Loucy (cell line): Measurements from ENCODE around the gene PRR18.

Source experiments
- H2AFZ ChIP-seq: fragments of 200-600 bp; sonication (generic); 2 replicates; pipeline ENCODE4 v1.6.0; 2016; ENCODE audit warnings: antibody characterized with exemption, mild to moderate bottlenecking, low read length, moderate library complexity
- H3F3A ChIP-seq: fragments of 200-600 bp; 2 replicates; pipeline ENCODE4 v1.6.0; 2016; ENCODE audit warnings: antibody characterized with exemption, low read depth, mild to moderate bottlenecking
- H3K27me3 ChIP-seq: fragments of 200-600 bp; sonication (generic); 2 replicates; pipeline ENCODE4 v1.6.1; 2014; ENCODE audit warnings: low read length, mild to moderate bottlenecking; ENCODE audit not compliant: insufficient read depth, poor library complexity, severe bottlenecking
- H3K36me3 ChIP-seq: fragments of 200-600 bp; sonication (generic); 2 replicates; pipeline ENCODE4 v1.6.1; 2016; ENCODE audit warnings: low read length; ENCODE audit not compliant: insufficient read depth
- H3K4me1 ChIP-seq: fragments of 200-600 bp; sonication (generic); 2 replicates; pipeline ENCODE4 v1.5.1; 2014; ENCODE audit warnings: low read length, mild to moderate bottlenecking; ENCODE audit not compliant: insufficient read depth, poor library complexity, severe bottlenecking
- H3K4me2 ChIP-seq: fragments of 200-600 bp; sonication (generic); 2 replicates; pipeline ENCODE4 v1.6.0; 2014; ENCODE audit warnings: antibody characterized with exemption, low read length, low read depth, mild to moderate bottlenecking; ENCODE audit not compliant: poor library complexity, severe bottlenecking
- H3K4me3 ChIP-seq: fragments of 200-600 bp; sonication (generic); 2 replicates; pipeline ENCODE4 v1.5.1; 2014; ENCODE audit warnings: low read length, mild to moderate bottlenecking, mixed read lengths; ENCODE audit not compliant: poor library complexity, severe bottlenecking
- H3K79me2 ChIP-seq: fragments of 200-600 bp; sonication (generic); 2 replicates; pipeline ENCODE4 v1.6.1; 2014; ENCODE audit warnings: low read length; ENCODE audit not compliant: insufficient read depth
- H3K9ac ChIP-seq: fragments of 200-600 bp; sonication (generic); 2 replicates; pipeline ENCODE4 v1.6.0; 2014; ENCODE audit warnings: mild to moderate bottlenecking, low read depth, low read length, moderate library complexity; ENCODE audit not compliant: poor library complexity, severe bottlenecking
- H3K9me2 ChIP-seq: fragments of 200-600 bp; sonication (generic); replicated peaks from 2 replicates; pipeline ENCODE4 v1.6.1; 2016; ENCODE audit warnings: low read depth, low read length, mixed read lengths
- H3K9me3 ChIP-seq: fragments of 200-600 bp; sonication (generic); 2 replicates; pipeline ENCODE4 v1.6.1; 2014; ENCODE audit warnings: mild to moderate bottlenecking, antibody characterized with exemption, low read length, low read depth; ENCODE audit not compliant: insufficient read depth
- H4K20me1 ChIP-seq: fragments of 200-600 bp; sonication (generic); 2 replicates; pipeline ENCODE4 v1.6.0; 2014; ENCODE audit warnings: antibody characterized with exemption, low read length, mild to moderate bottlenecking; ENCODE audit not compliant: insufficient read depth, poor library complexity, severe bottlenecking
- EZH2phosphoT487 ChIP-seq: fragments of 200-600 bp; IDR thresholded peaks from 2 replicates; pipeline ENCODE4 v1.6.1; 2018; ENCODE audit warnings: antibody characterized with exemption, mild to moderate bottlenecking, moderate library complexity, borderline replicate concordance
- TF ChIP-seq, protein P1 (sequence below): fragments of 200-600 bp; sonication (generic); conservative IDR thresholded peaks from 2 replicates; pipeline ENCODE4 v1.5.1; 2014; ENCODE audit warnings: mild to moderate bottlenecking, antibody characterized with exemption, low read length

PRR18 gene, protein sequence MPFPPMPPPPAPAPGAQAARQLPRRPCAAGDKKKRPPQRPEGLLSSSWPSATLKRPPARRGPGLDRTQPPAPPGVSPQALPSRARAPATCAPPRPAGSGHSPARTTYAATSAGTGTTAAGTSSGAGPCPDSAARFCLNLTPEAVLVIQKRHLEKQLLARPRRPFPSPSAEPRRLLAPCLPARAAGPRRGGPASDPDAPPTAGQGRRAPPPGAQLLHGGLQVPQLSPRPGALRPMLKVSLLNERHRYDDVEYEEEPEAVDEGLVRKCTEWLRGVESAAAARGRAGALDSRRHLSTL

DNA sequence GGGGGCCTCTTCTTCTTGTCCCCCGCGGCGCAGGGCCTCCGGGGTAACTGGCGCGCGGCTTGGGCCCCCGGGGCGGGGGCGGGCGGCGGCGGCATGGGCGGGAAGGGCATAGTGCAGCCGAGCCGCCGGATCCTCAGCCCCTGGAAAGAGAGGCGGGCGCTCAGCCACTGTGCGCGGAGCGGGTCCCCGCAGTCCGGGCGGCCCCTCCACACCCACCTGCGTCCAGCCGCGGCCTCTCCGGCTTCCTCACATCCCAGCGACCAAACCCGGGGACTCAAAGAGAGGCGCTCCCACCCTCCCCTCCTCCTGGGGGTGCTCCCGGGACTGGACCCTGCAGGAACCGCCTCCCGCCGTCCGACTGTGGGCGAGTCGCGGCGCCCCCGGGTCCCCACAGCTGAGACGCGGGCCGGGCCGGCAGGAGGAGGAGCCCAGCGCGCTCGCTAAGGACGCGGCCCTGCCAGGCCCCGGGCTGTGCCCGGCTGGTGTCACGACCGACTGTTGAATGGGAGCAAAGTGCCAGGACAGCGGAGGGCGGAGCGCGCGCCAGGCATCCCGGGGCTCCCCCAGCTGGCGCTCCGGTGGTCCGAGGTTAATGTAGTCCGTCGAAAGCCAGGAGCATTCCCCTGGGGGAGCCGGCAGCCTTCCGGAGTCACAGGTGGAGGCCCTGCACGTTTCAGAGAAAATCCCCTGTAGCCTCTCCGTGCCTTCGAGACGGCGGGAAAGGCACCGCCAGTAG, at the start of gene PRR18:
Gene PRR18 (minus strand): TSS at position 360 of the 736 bp plus-strand sequence. CDS start 250 bp downstream, at position 110.
- Histone ChIP-seq H3K9me2 (no peaks in the 10 kb centered on the region), H3K36me3 (no peaks in the 10 kb centered on the region), H4K20me1 (no peaks in the 10 kb centered on the region), H3F3A (no peaks in the 10 kb centered on the region), H3K4me2 (no peak within 1 kb of the TSS), H3K27me3 (no peaks in the 10 kb centered on the region), H3K9ac (no peak within 1 kb of the TSS), H3K9me3 (no peaks in the 10 kb centered on the region), H3K4me3 (no peak within 1 kb of the TSS), H3K4me1 (no peaks in the 10 kb centered on the region), H2AFZ (no peak within 1 kb of the TSS), H3K79me2 (no peaks in the 10 kb centered on the region)
- TF ChIP-seq, protein P1, sequence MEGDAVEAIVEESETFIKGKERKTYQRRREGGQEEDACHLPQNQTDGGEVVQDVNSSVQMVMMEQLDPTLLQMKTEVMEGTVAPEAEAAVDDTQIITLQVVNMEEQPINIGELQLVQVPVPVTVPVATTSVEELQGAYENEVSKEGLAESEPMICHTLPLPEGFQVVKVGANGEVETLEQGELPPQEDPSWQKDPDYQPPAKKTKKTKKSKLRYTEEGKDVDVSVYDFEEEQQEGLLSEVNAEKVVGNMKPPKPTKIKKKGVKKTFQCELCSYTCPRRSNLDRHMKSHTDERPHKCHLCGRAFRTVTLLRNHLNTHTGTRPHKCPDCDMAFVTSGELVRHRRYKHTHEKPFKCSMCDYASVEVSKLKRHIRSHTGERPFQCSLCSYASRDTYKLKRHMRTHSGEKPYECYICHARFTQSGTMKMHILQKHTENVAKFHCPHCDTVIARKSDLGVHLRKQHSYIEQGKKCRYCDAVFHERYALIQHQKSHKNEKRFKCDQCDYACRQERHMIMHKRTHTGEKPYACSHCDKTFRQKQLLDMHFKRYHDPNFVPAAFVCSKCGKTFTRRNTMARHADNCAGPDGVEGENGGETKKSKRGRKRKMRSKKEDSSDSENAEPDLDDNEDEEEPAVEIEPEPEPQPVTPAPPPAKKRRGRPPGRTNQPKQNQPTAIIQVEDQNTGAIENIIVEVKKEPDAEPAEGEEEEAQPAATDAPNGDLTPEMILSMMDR = no peak
- no peak for TF ChIP-seq EZH2phosphoT487

GRCh38 chr6:166355552-166355951, 47.4 kb upstream of the PRR18 start:
- Histone ChIP-seq H3K79me2 (no peaks in the 10 kb centered on the region), H3K9me3 (no peaks in the 10 kb centered on the region), H3K4me1 (no peaks in the 10 kb centered on the region), H3K9ac (no peak overlapping the region), H3F3A (no peaks in the 10 kb centered on the region), H3K4me2 (no peak overlapping the region), H3K4me3 (no peak overlapping the region), H3K27me3 (no peaks in the 10 kb centered on the region), H3K36me3 (no peaks in the 10 kb centered on the region), H2AFZ (no peak overlapping the region), H3K9me2 (no peaks in the 10 kb centered on the region), H4K20me1 (no peaks in the 10 kb centered on the region)
- no peak for TF ChIP-seq EZH2phosphoT487
- TF ChIP-seq, protein P1 = no peak

GRCh38 chr6:166354965-166355364, 46.8 kb upstream of the PRR18 start:
- Histone ChIP-seq H3K4me2 (no peak overlapping the region), H3K9ac (no peak overlapping the region), H2AFZ (no peak overlapping the region)

More at GRCh38 chr6:166354965-166355364, 46.8 kb upstream of the PRR18 start:
- H3K27me3 ChIP-seq = no peaks in the 10 kb centered on the region
- H3K9me2 ChIP-seq = no peaks in the 10 kb centered on the region
- no peak for TF ChIP-seq EZH2phosphoT487
- TF ChIP-seq, protein P1 = no peak
- no peaks in the 10 kb centered on the region for H4K20me1 ChIP-seq
- no peaks in the 10 kb centered on the region for H3K9me3 ChIP-seq
- H3F3A ChIP-seq = no peaks in the 10 kb centered on the region
- H3K4me1 ChIP-seq = no peaks in the 10 kb centered on the region
- H3K4me3 ChIP-seq = no peak overlapping the region
- H3K36me3 ChIP-seq = no peaks in the 10 kb centered on the region
- no peaks in the 10 kb centered on the region for H3K79me2 ChIP-seq
